ENCODE data around the gene USP6. TPM values are rescaled to one million over a fixed set of nuclear protein-coding genes. Genes with fewer than 3 reads are reported as not detected.
A peak's percentile ranks its signal among the peaks of the same experiment; 100 is the strongest.

The USP6 gene
- total RNA-seq, 1 donor, result not detected

GRCh38 chr17:5092218-5093010 is 23.4 kb upstream of the USP6 start:
- Histone ChIP-seq H3K4me3 (ENCODE audit: insufficient read depth, low read length) (no peak overlapping the region), H3K27me3 (ENCODE audit: insufficient read depth, low read length) (peaks cover 5% of the 10 kb centered on the region), H3K9me3 (ENCODE audit: low read depth, low read length) (peaks cover 74% of the 10 kb centered on the region), H3K27ac (ENCODE audit: low read depth, low read length) (no peak overlapping the region), H3K79me2 (ENCODE audit: insufficient read depth, low read length) (no peaks in the 10 kb centered on the region), H3K4me2 (ENCODE audit: insufficient read depth, low read length) (no peak overlapping the region), H3K4me1 (ENCODE audit: insufficient read depth, low read length) (no peaks in the 10 kb centered on the region), H4K20me1 (ENCODE audit: insufficient read depth, low read length) (no peaks in the 10 kb centered on the region), H2AFZ (ENCODE audit: low read length) (no peak overlapping the region), H3K36me3 (ENCODE audit: insufficient read depth, low read length) (peaks cover 22% of the 10 kb centered on the region)
- no peak for TF ChIP-seq CTCF (IDR thresholded peaks at IDR 0.05; ENCODE audit: extremely low read depth, low read depth, low read length)
- no peak for DNase-seq (ENCODE audit: insufficient read length, low spot score, missing footprints)

GRCh38 chr17:5096731-5097100 is 19.1 kb upstream of the USP6 start:
- H3K4me2 ChIP-seq (ENCODE audit: insufficient read depth, low read length), result no peak overlapping the region
- no peak overlapping the region for H3K27ac ChIP-seq (ENCODE audit: low read depth, low read length)
- H4K20me1 ChIP-seq (ENCODE audit: insufficient read depth, low read length), result no peaks in the 10 kb centered on the region
- H3K36me3 ChIP-seq (ENCODE audit: insufficient read depth, low read length), result peaks cover 9% of the 10 kb centered on the region
- no peaks in the 10 kb centered on the region for H3K4me1 ChIP-seq (ENCODE audit: insufficient read depth, low read length)
- TF ChIP-seq CTCF (IDR thresholded peaks at IDR 0.05; ENCODE audit: extremely low read depth, low read depth, low read length), result no peak
- no peaks in the 10 kb centered on the region for H3K79me2 ChIP-seq (ENCODE audit: insufficient read depth, low read length)
- H2AFZ ChIP-seq (ENCODE audit: low read length), result no peak overlapping the region
- peaks cover 38% of the 10 kb centered on the region for H3K9me3 ChIP-seq (ENCODE audit: low read depth, low read length)
- H3K27me3 ChIP-seq (ENCODE audit: insufficient read depth, low read length), result peaks cover 5% of the 10 kb centered on the region
- no peak overlapping the region for H3K4me3 ChIP-seq (ENCODE audit: insufficient read depth, low read length)
- DNase-seq (ENCODE audit: insufficient read length, low spot score, missing footprints), result no peak

GRCh38 chr17:5097101-5097834 is 18.6 kb upstream of the USP6 start:
- H3K36me3 ChIP-seq (ENCODE audit: insufficient read depth, low read length), result peaks cover 3% of the 10 kb centered on the region
- H3K27me3 ChIP-seq (ENCODE audit: insufficient read depth, low read length), result peaks cover 5% of the 10 kb centered on the region
- TF ChIP-seq CTCF (IDR thresholded peaks at IDR 0.05; ENCODE audit: extremely low read depth, low read depth, low read length), result no peak
- H2AFZ ChIP-seq (ENCODE audit: low read length), result no peak overlapping the region
- no peaks in the 10 kb centered on the region for H3K4me1 ChIP-seq (ENCODE audit: insufficient read depth, low read length)
- H3K27ac ChIP-seq (ENCODE audit: low read depth, low read length), result no peak overlapping the region
- H3K4me3 ChIP-seq (ENCODE audit: insufficient read depth, low read length), result no peak overlapping the region
- H3K79me2 ChIP-seq (ENCODE audit: insufficient read depth, low read length), result no peaks in the 10 kb centered on the region
- DNase-seq (ENCODE audit: insufficient read length, low spot score, missing footprints), result peak; percentile 71
- no peaks in the 10 kb centered on the region for H4K20me1 ChIP-seq (ENCODE audit: insufficient read depth, low read length)
- peaks cover 33% of the 10 kb centered on the region for H3K9me3 ChIP-seq (ENCODE audit: low read depth, low read length)
- no peak overlapping the region for H3K4me2 ChIP-seq (ENCODE audit: insufficient read depth, low read length)

GRCh38 chr17:5099271-5099670 is 16.6 kb upstream of the USP6 start:
- Histone ChIP-seq H4K20me1 (ENCODE audit: insufficient read depth, low read length) (no peaks in the 10 kb centered on the region), H3K27ac (ENCODE audit: low read depth, low read length) (no peak overlapping the region), H3K79me2 (ENCODE audit: insufficient read depth, low read length) (no peaks in the 10 kb centered on the region), H3K4me1 (ENCODE audit: insufficient read depth, low read length) (no peaks in the 10 kb centered on the region), H3K4me3 (ENCODE audit: insufficient read depth, low read length) (no peak overlapping the region), H3K27me3 (ENCODE audit: insufficient read depth, low read length) (peaks cover 5% of the 10 kb centered on the region), H3K36me3 (ENCODE audit: insufficient read depth, low read length) (no peaks in the 10 kb centered on the region), H3K9me3 (ENCODE audit: low read depth, low read length) (peaks cover 23% of the 10 kb centered on the region), H3K4me2 (ENCODE audit: insufficient read depth, low read length) (no peak overlapping the region), H2AFZ (ENCODE audit: low read length) (no peak overlapping the region)
- no peak for DNase-seq (ENCODE audit: insufficient read length, low spot score, missing footprints)
- no peak for TF ChIP-seq CTCF (IDR thresholded peaks at IDR 0.05; ENCODE audit: extremely low read depth, low read depth, low read length)
